ENCODE data around the gene NR6A1.

NR6A1 gene

GRCh38 chr9:124812441-124812876 is 41.3 kb upstream of the NR6A1 start:
- no peak for TF ChIP-seq CTCF (IDR thresholded peaks at IDR 0.05; ENCODE audit: insufficient read depth, missing control alignments)
- DNase-seq (ENCODE audit: insufficient read length, low spot score) (no peak), FAIRE-seq (no peak)

GRCh38 chr9:124810663-124811355 is 39.7 kb upstream of the NR6A1 start:
- FAIRE-seq (no peak), DNase-seq (ENCODE audit: insufficient read length, low spot score) (no peak)
- TF ChIP-seq CTCF (IDR thresholded peaks at IDR 0.05; ENCODE audit: insufficient read depth, missing control alignments), result no peak

DNA sequence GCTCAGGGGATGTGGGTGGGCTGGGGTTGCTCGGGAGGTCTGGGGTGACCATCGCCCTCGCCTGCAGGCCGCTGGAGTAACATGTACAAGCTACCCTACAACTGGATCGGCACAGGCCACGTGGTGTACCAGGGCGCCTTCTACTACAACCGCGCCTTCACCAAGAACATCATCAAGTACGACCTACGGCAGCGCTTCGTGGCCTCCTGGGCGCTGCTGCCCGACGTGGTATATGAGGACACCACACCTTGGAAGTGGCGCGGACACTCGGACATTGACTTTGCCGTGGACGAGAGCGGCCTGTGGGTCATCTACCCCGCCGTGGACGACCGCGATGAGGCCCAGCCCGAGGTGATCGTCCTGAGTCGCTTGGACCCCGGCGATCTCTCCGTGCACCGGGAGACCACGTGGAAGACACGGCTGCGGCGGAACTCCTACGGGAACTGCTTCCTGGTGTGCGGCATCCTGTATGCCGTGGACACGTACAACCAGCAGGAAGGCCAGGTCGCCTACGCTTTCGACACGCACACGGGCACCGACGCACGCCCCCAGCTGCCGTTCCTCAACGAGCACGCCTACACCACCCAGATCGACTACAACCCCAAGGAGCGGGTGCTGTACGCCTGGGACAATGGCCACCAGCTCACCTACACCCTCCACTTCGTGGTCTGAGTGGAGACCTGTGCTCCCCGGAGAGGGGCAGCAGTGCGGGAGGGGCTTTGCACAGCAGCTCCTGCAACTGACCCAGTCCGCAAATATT is 38.8 kb upstream of the NR6A1 start:
- TF ChIP-seq CTCF (IDR thresholded peaks at IDR 0.05; ENCODE audit: insufficient read depth, missing control alignments), result no peak
- no peak for FAIRE-seq
- DNase-seq (ENCODE audit: insufficient read length, low spot score), result no peak

GRCh38 chr9:124809211-124809610 is 38.1 kb upstream of the NR6A1 start:
- no peak for TF ChIP-seq CTCF (IDR thresholded peaks at IDR 0.05; ENCODE audit: insufficient read depth, missing control alignments)
- FAIRE-seq (no peak), DNase-seq (ENCODE audit: insufficient read length, low spot score) (no peak)

DNA sequence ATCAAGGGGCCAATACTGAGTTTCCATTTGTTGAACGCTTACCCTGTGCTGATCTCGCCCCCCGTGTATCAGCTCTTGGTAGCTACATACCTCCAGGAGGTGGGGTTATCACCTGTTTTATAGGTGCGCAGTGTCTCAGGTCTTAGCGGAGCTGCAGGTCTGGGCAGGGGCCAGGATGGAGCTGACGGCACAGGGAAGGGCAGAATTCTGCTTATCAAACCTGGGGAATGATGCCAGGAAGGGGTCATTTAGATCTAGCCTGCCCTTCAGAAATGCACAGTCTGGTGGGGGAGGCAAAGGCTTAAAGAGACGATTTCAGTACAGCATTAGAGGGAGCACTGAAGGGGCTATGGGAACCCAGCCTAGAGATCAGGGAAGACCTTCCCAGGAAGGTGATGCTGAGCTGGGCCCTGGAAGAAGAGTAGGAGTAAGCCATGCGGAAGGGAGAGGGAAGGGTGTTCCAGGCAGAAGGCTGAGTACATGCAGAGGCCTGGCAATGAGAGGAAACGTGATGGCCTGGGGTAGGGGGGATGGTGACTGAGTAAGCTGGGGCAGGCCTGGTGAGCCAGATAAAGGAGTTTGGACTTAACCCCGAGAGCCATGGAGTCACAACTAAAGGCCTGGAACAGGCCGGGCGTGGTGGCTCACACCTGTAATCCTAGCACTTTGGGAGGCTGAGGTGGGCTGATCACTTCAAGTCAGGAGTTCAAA is 37.3 kb upstream of the NR6A1 start:
- DNase-seq (ENCODE audit: insufficient read length, low spot score) (no peak), FAIRE-seq (no peak)
- no peak for TF ChIP-seq CTCF (IDR thresholded peaks at IDR 0.05; ENCODE audit: insufficient read depth, missing control alignments)

DNA sequence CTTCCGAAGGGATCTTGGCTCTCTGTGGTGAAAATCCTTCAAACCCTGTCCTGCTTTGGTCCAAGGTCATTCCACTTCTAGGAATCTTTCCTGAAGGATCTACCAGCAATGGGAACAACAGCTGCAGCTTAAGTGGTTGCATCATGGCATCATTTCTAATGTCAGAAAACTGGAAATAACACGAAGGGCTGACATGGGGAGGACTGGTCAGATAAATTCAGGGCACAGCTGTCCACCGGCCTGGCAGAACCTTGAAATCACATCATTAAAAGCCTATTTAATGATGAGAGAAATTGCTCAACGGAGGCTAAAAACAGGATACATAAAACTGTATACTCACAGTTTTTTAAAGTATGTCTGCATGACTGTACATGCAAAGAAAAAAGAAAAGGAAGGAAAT is 34.1 kb upstream of the NR6A1 start:
- no peak for TF ChIP-seq CTCF (IDR thresholded peaks at IDR 0.05; ENCODE audit: insufficient read depth, missing control alignments)
- DNase-seq (ENCODE audit: insufficient read length, low spot score) (no peak), FAIRE-seq (no peak)
